Measurements from ENCODE around the gene PAX8. TPM values are rescaled to one million over a fixed set of nuclear protein-coding genes. Genes with fewer than 3 reads are reported as not detected.

The PAX8 gene
- polyA plus RNA-seq, 3 donors = 298 to 742 (median 618) TPM

GRCh38 chr2:113192459-113193100 lies 86.1 kb downstream of the PAX8 start:
- DNase-seq = no peak

- no peak for DNase-seq
Observed at GRCh38 chr2:113190871-113191270, 87.8 kb downstream of the PAX8 start.

GRCh38 chr2:113187771-113188170 lies 91.0 kb downstream of the PAX8 start:
- no peak for DNase-seq

GRCh38 chr2:113186433-113186796 lies 92.3 kb downstream of the PAX8 start:
- DNase-seq = no peak

- no peak for DNase-seq
Observed at GRCh38 chr2:113185664-113186432, 92.9 kb downstream of the PAX8 start.

- no peak for DNase-seq
Observed at GRCh38 chr2:113184531-113185230, 94.0 kb downstream of the PAX8 start.

- no peak for DNase-seq
Observed at GRCh38 chr2:113183703-113184102, 95.0 kb downstream of the PAX8 start.

GRCh38 chr2:113183264-113183663 lies 95.5 kb downstream of the PAX8 start:
- no peak for DNase-seq

GRCh38 chr2:113182471-113183260 lies 96.1 kb downstream of the PAX8 start:
- no peak for DNase-seq

- DNase-seq = no peak
Observed at GRCh38 chr2:113181258-113182051, 97.3 kb downstream of the PAX8 start.

GRCh38 chr2:113180131-113180946 lies 98.4 kb downstream of the PAX8 start:
- DNase-seq = no peak

- no peak for DNase-seq
Observed at GRCh38 chr2:113179446-113180045, 99.2 kb downstream of the PAX8 start.

- no peak for DNase-seq
Observed at GRCh38 chr2:113178891-113179290, 99.8 kb downstream of the PAX8 start.

- no peak for DNase-seq
Observed at GRCh38 chr2:113178069-113178746, 100.5 kb downstream of the PAX8 start.

GRCh38 chr2:113176696-113177355 lies 101.9 kb downstream of the PAX8 start:
- no peak for DNase-seq

- DNase-seq = no peak
Observed at GRCh38 chr2:113175736-113176695, 102.7 kb downstream of the PAX8 start.

- DNase-seq = no peak
Observed at GRCh38 chr2:113175042-113175628, 103.6 kb downstream of the PAX8 start.
